Central memory CD8-positive, alpha-beta T cell (primary cell): ENCODE results near the gene GALNT10.

ENCODE experiments used
- ATAC-seq: fragments of 150-1000 bp; cut with Tn5 transposase; replicated peaks from 2 replicates; pipeline ENCODE4 v1.10.0; 2022; ENCODE audit warnings: mild to moderate bottlenecking, moderate FRiP score, moderate number of reproducible peaks; ENCODE audit not compliant: poor library complexity, severe bottlenecking; ENCODE audit errors: extremely low read depth
- DNase-seq, 2 donors: peaks; one replicate each; pipeline ENCODE4 v3.0.0; 2021; ENCODE audit warnings: low spot score in 2 of 2
- H3K27ac Mint-ChIP-seq: one replicate; pipeline ENCODE4 v1.8.0; 2022; ENCODE audit warnings: low read depth, mild to moderate bottlenecking, moderate library complexity, mixed read lengths
- H3K27me3 Mint-ChIP-seq: one replicate; pipeline ENCODE4 v1.8.0; 2022; ENCODE audit warnings: mixed read lengths
- H3K36me3 Mint-ChIP-seq: one replicate; pipeline ENCODE4 v1.8.0; 2022; ENCODE audit warnings: mild to moderate bottlenecking, moderate library complexity, mixed read lengths; ENCODE audit not compliant: insufficient read depth
- H3K4me1 Mint-ChIP-seq: one replicate; pipeline ENCODE4 v1.8.0; 2022; ENCODE audit warnings: mixed read lengths
- H3K4me3 Mint-ChIP-seq: one replicate; pipeline ENCODE4 v1.8.0; 2022; ENCODE audit warnings: mild to moderate bottlenecking, moderate library complexity, mixed read lengths
- H3K9me3 Mint-ChIP-seq: one replicate; pipeline ENCODE4 v1.8.0; 2022; ENCODE audit warnings: mixed read lengths

Gene GALNT10

DNA sequence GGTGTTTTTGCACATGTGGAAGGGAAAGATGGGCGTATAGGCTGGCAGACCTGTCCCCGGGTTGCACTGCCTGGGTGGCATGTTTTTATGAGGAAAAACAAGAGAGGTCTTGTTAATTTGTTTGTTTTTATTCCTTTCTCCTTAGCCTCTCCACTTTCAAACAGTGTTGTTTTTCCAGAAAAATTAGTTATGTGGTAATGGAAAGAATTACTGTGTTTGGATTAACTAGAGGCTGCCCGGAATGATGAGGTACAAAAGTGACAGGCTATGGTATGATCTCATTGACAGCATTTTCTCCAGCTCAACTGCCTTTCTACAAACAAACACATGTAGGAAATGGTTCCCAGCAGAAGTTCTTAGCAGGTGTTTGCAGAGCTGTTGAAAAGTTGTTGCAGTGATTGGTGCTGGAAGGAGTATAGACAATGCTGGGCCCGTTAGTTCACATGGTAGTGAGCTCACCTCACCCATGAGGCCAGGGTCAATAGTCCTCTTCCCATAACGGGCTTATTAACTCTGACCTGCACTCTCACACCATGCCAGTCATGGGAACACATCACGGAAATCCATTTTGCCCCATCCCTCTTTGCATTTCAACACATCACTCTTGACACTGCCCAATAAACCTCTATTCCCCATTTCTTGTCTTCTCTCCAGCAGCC, 144.0 kb downstream of the GALNT10 start:
- no peak overlapping the region for H3K4me3 Mint-ChIP-seq
- no peaks in the 10 kb centered on the region for H3K9me3 Mint-ChIP-seq
- peaks cover 22% of the 10 kb centered on the region for H3K4me1 Mint-ChIP-seq
- H3K27ac Mint-ChIP-seq, result no peak overlapping the region
- no peaks in the 10 kb centered on the region for H3K27me3 Mint-ChIP-seq
- DNase-seq, result no peak
- H3K36me3 Mint-ChIP-seq, result peaks cover 22% of the 10 kb centered on the region
- no peak for ATAC-seq

DNA sequence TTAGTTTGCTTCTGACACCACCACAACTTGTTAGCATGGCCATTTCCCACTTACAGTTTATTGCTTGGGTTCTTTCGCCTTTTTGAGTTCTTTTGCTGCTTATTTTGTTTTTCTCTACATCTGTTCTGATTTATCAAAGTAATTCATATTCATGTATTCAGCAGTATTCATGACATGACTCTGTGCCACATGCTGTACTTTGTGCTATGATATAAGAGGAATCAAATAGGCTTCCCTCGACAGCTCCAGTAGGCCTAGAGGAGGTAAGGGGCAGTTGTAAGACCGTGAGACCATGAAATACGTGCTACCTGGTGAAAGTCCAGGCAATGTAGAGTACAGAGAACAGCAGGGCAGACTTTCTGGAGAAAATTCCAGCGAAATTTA, 144.5 kb downstream of the GALNT10 start:
- ATAC-seq, result no peak
- H3K36me3 Mint-ChIP-seq, result peaks cover 22% of the 10 kb centered on the region
- no peaks in the 10 kb centered on the region for H3K9me3 Mint-ChIP-seq
- no peak for DNase-seq
- no peak overlapping the region for H3K27ac Mint-ChIP-seq
- no peaks in the 10 kb centered on the region for H3K27me3 Mint-ChIP-seq
- no peak overlapping the region for H3K4me3 Mint-ChIP-seq
- H3K4me1 Mint-ChIP-seq, result peaks cover 22% of the 10 kb centered on the region

DNA sequence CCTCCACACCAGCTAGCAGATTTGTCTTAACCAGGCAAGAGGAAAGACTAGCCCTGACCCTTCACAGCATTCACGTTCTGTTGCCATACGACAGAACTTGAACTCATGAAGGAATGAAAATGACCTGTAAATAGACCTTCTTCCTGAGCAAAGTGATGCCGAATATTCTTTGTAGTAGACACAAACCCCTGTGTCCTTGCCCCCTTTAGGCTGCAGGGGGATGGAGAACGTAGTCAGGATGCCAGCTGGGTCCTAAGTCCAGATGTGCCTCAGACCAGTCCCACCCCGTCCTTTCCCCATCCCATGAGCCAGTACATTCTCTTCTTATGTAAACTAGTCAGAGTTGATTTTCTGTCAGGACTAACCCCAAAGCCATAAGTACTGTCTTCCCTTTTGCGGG, 151.1 kb downstream of the GALNT10 start:
- peaks cover 21% of the 10 kb centered on the region for H3K4me1 Mint-ChIP-seq
- H3K27ac Mint-ChIP-seq, result no peak overlapping the region
- no peak for ATAC-seq
- DNase-seq, result no peak
- H3K9me3 Mint-ChIP-seq, result no peaks in the 10 kb centered on the region
- H3K27me3 Mint-ChIP-seq, result no peaks in the 10 kb centered on the region
- H3K36me3 Mint-ChIP-seq, result peaks cover 7% of the 10 kb centered on the region
- H3K4me3 Mint-ChIP-seq, result no peak overlapping the region

DNA sequence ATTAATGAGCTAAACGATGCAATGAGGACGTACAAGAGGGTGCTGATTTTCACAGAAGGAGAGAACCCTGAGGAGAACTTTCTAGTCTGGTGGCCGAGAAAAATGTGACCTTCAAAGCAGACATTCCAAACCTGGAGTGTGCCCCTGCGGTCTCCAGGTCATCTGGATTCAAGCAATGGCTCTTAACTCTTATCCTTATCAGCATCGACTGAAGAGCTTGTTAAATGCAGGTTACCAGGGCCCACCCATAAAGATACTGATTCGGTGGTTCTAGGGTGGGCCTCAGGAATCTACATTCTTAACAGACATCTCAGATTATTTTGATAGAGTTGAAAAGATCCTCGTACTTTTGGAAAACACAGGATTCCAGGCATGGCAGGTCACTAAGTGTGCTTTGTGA, 151.7 kb downstream of the GALNT10 start:
- DNase-seq (no peak), ATAC-seq (no peak)
- no peak overlapping the region for H3K27ac Mint-ChIP-seq
- H3K36me3 Mint-ChIP-seq, result peaks cover 5% of the 10 kb centered on the region
- no peaks in the 10 kb centered on the region for H3K9me3 Mint-ChIP-seq
- H3K27me3 Mint-ChIP-seq, result no peaks in the 10 kb centered on the region
- peaks cover 21% of the 10 kb centered on the region for H3K4me1 Mint-ChIP-seq
- no peak overlapping the region for H3K4me3 Mint-ChIP-seq

DNA sequence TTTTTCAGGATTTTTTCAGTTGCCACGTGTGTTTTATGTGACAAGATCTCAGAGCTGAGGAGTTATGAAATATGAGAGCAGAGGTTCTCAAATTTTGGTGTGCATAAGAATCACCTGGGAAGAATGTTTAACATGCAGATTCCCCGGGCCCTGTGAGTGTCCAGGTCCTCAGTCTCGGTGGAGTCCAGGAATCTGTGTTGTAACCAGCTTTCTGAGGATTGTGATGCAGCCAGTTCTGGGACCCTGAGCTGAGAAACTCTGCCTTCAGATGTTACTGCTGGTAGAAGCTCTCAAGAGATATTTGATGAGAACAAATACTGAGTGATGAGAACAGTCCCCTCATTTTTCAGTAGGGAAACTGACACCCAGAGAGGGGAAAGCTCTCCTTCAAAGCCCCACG, 152.4 kb downstream of the GALNT10 start:
- Mint-ChIP-seq H3K9me3 (no peaks in the 10 kb centered on the region), H3K27me3 (no peaks in the 10 kb centered on the region), H3K27ac (no peak overlapping the region), H3K4me3 (no peak overlapping the region), H3K4me1 (peaks cover 14% of the 10 kb centered on the region), H3K36me3 (no peaks in the 10 kb centered on the region)
- ATAC-seq (no peak), DNase-seq (no peak)

DNA sequence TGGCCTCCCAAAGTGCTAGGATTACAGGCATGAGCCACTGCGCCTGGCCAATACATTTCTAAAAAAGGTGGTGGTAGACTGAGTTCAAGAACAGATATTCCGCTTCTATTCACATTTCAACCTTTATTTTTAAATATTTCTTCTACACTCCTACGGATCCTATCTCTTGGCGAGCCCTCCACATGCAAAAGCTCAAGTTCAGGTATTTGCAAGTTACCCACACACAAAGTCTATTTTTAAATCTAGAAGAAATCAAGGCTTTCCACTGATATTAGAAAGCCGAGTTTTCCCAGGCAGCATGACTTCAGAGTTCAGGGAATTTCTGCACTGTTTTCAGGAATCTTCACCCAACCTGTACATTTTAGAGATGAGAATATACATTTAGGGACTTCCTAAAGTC, 153.9 kb downstream of the GALNT10 start:
- Mint-ChIP-seq H3K4me3 (no peak overlapping the region), H3K27me3 (no peaks in the 10 kb centered on the region), H3K4me1 (peaks cover 6% of the 10 kb centered on the region), H3K36me3 (peaks cover 2% of the 10 kb centered on the region), H3K9me3 (no peaks in the 10 kb centered on the region), H3K27ac (no peak overlapping the region)
- DNase-seq, result no peak
- no peak for ATAC-seq

DNA sequence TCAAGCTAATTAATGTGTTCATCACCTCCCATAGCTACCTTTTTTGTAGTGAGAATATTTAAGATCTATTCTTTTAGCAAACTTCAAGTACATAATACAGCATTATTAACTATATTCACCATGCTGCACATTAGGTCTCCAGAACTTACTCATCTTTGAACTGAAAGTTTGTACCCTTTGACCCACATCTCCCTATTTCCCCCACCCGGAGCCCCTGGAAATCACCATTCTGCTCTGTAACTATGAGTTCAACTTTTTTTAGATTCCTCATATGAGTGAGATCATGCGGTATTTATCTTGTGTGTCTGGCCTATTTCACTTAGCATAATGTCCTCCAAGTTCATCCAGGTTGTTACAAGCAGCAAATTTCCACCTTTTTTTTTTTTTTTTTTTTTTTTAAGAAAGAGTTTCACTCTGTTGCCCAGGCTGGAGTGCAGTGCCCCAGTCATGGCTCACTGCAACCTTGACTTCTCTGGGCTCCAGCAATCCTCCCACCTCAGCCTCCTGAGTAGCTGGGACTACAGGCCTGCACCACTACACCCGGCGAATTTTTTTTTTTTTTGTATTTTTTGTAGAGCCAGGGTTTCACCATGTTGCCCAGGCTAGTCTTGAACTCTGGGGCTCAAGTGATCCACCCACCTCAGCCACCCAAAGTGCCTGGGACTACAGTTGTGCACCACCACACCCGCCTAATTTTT, 154.9 kb downstream of the GALNT10 start:
- H3K4me1 Mint-ChIP-seq, result peaks cover 6% of the 10 kb centered on the region
- no peak overlapping the region for H3K27ac Mint-ChIP-seq
- no peak for DNase-seq
- no peaks in the 10 kb centered on the region for H3K27me3 Mint-ChIP-seq
- peaks cover 3% of the 10 kb centered on the region for H3K36me3 Mint-ChIP-seq
- ATAC-seq, result no peak
- H3K4me3 Mint-ChIP-seq, result no peak overlapping the region
- H3K9me3 Mint-ChIP-seq, result no peaks in the 10 kb centered on the region

DNA sequence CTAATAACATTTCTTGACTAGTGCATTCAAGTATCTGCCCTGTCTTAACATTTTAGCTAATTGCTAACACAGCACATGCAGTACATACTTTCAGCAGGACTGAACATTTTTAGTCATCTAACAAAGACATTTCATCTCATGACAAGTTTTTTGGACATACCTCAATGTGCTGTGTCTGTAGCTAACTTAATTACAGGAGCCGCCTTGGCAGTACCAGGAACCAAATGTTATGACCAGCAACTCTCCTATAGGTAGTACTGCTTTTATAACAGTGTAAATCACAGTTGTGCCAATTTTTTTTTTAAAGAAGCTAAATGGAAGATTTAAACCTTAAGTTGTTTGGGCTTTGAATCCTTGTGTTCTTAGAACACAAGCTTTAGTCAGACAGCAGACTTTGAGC, 155.9 kb downstream of the GALNT10 start:
- no peaks in the 10 kb centered on the region for H3K27me3 Mint-ChIP-seq
- no peak for ATAC-seq

DNA sequence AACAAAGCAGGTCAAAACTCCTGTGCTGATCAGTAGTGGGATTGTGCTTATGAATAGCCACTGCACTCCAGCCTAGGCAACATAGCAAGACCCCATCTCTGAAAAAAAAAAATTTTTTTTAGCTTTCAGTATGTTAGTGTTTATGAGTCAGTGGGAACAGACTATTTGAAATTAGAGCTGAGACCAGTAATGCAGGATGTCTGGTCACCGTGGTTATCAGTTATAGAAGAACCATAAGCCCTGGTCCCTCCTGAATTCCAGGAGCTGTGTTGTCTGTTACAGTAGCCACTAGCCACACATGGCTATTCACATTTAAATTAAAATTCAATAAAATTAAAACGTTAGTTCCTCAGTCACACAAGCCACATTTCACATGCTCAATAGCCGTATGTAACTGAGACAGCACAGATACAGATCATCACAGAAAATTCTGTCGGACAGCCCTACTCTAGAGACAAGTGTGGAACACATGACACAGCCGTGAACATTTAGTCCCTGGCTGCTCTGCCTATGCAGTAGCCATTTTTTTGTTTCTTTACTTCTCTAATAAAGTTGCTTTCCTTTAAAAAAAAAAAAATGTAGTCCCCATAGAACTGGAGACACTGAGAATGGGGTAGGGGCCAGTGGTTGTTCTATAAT, 159.2 kb downstream of the GALNT10 start:
- Mint-ChIP-seq H3K36me3 (peaks cover 7% of the 10 kb centered on the region), H3K4me3 (no peak overlapping the region), H3K27ac (no peak overlapping the region), H3K27me3 (no peaks in the 10 kb centered on the region), H3K9me3 (no peaks in the 10 kb centered on the region), H3K4me1 (peaks cover 19% of the 10 kb centered on the region)
- DNase-seq (no peak), ATAC-seq (no peak)

More for the DNA sequence above, 155.9 kb downstream of the GALNT10 start:
- no peak for DNase-seq
- Mint-ChIP-seq H3K9me3 (no peaks in the 10 kb centered on the region), H3K36me3 (peaks cover 3% of the 10 kb centered on the region), H3K27ac (no peak overlapping the region), H3K4me1 (peaks cover 6% of the 10 kb centered on the region), H3K4me3 (no peak overlapping the region)

DNA sequence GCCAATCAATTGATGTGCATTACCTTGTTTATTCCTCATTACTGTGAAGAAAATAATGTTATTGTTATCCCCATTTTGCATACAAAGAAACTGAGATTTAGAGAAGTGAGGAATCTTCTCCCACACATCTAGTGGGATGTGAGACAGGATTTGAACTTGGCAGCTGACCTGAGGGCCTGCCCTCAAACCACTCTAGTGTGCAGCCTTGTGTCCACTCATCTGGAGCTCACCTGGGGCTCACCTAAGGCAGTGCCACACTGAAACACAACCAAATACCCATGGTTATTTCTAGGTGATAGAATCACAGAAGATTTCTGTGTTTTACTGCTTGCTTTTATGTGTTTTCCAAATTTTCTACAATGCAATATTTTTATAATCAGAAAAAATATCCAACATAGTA, 160.6 kb downstream of the GALNT10 start:
- ATAC-seq (no peak), DNase-seq (no peak)
- H3K9me3 Mint-ChIP-seq, result no peaks in the 10 kb centered on the region
- no peak overlapping the region for H3K4me3 Mint-ChIP-seq
- H3K27ac Mint-ChIP-seq, result no peak overlapping the region
- H3K27me3 Mint-ChIP-seq, result no peaks in the 10 kb centered on the region
- peaks cover 30% of the 10 kb centered on the region for H3K4me1 Mint-ChIP-seq
- H3K36me3 Mint-ChIP-seq, result peaks cover 7% of the 10 kb centered on the region

DNA sequence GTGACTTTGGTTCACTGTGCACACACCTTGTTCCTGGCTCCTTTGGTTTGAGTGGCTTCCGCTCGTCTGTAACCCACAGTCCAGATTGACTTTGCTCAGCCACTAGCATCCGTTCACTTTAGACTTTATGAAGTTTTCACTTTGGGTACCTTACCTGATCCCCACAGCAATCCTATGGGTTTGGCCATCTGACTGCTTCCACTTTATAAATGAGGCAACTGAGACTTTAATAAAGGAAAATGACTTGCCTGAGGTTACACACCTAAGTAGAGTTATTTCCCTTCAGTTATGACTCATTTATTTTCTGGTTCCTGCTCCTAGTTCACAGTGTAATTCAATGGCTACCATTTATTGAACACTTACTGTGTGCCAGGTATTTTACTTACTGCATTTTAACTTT, 161.0 kb downstream of the GALNT10 start:
- Mint-ChIP-seq H3K27ac (no peak overlapping the region), H3K9me3 (no peaks in the 10 kb centered on the region), H3K4me3 (no peak overlapping the region), H3K4me1 (peaks cover 32% of the 10 kb centered on the region), H3K36me3 (peaks cover 7% of the 10 kb centered on the region), H3K27me3 (no peaks in the 10 kb centered on the region)
- ATAC-seq (no peak), DNase-seq (no peak)

DNA sequence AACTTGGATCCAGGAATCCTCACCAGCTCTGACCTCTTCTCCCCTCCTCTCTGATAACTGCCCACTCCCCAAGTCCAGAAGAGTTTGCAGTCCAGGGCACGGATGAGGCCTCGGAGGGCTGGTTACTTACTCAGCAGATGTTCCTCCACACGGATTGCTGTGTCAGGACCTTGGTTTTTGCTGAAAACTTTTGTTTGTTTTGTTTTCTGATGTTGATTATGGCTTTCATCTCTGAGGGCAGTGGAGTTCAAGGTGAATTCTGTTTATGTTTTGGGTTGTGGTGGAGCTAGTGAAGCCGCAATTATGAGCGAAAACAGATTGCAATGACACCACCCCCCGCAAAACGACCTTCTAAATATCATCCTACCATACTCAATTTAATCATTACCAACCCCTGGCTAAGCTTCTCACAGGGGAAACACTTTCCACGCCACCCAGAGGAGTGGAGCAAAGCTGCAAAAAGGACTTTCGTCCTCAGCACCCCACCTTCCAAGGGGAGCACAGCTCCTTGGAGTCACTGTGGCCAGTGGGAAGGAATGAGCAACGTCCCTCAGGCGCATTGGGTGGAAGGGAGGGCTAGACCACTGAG, 162.5 kb downstream of the GALNT10 start:
- H3K4me3 Mint-ChIP-seq, result no peak overlapping the region
- H3K27ac Mint-ChIP-seq, result no peak overlapping the region
- H3K9me3 Mint-ChIP-seq, result no peaks in the 10 kb centered on the region
- peaks cover 32% of the 10 kb centered on the region for H3K4me1 Mint-ChIP-seq
- ATAC-seq, result no peak
- H3K36me3 Mint-ChIP-seq, result peaks cover 10% of the 10 kb centered on the region
- DNase-seq, result no peak
- no peaks in the 10 kb centered on the region for H3K27me3 Mint-ChIP-seq

DNA sequence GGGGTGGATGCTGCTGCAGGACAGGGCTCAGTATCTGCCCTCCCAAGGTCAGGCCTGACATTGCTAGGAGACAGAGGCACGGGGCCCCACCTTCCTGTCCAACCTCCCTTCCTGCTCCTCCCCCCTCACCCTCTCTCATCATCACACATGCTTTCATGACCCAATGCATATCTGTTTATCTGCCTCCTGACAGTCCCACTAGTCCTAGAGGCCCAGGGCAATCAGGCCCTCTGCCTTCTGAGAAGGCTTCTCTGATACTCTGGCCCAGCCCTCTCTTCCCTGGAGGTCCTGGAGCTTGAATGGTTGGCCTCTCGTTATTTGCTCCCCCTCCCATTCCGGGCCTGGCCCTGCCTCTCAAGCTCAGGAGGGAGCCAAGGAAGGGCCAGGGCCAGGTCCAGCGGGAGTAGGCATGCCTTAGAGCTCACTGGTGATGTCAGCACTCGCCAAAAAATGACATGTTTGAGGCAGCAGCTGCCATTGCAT, 164.6 kb downstream of the GALNT10 start:
- Mint-ChIP-seq H3K27me3 (no peaks in the 10 kb centered on the region), H3K36me3 (peaks cover 10% of the 10 kb centered on the region), H3K4me1 (peaks cover 39% of the 10 kb centered on the region), H3K4me3 (no peak overlapping the region), H3K9me3 (no peaks in the 10 kb centered on the region), H3K27ac (no peak overlapping the region)
- ATAC-seq, result no peak
- DNase-seq, result no peak
